Adrenal gland (tissue), 12 donors: ENCODE results near the gene DARS2. TPM values are rescaled to one million over a fixed set of nuclear protein-coding genes. Genes with fewer than 3 reads are reported as not detected.

Experiments used
- DNase-seq, 7 donors: peaks; one replicate each; pipeline ENCODE4 v3.0.0-alpha.2; 2019 to 2020
- H3K27ac ChIP-seq, 5 donors: fragments of 200-600 bp; sonication (generic) in 4 of 5; 1 replicate in 3 of 5; 2 replicates in 2 of 5; pipeline versions ENCODE4 v1.5.1 to v1.8.0; 2016 to 2020; ENCODE audit warnings: mild to moderate bottlenecking in 1 of 5
- H3K27me3 ChIP-seq: fragments of 200-600 bp; 2 replicates; pipeline ENCODE4 v1.8.0; 2021
- H3K36me3 ChIP-seq, 2 donors: fragments of 200-600 bp; replicated peaks in 1 of 2; 1 replicate in 1 of 2; 2 replicates in 1 of 2; pipeline versions ENCODE4 v1.5.1 to v1.8.0; 2018 to 2022
- H3K4me1 ChIP-seq, 2 donors: fragments of 200-600 bp; replicated peaks in 1 of 2; 1 replicate in 1 of 2; 2 replicates in 1 of 2; pipeline versions ENCODE4 v1.5.1 to v1.8.0; 2018 to 2021
- H3K4me3 ChIP-seq, 4 donors: fragments of 200-600 bp; sonication (generic) in 3 of 4; one replicate each; pipeline ENCODE4 v1.5.1; 2016 to 2018
- H3K9me3 ChIP-seq, 3 donors: fragments of 200-600 bp; sonication (generic) in 1 of 3; replicated peaks in 1 of 3; 1 replicate in 2 of 3; 2 replicates in 1 of 3; pipeline versions ENCODE4 v1.5.1 to v1.8.0; 2016 to 2021
- CTCF ChIP-seq, 6 experiments: fragments of 450-650 bp in 4 of 6; fragments of 200-600 bp in 2 of 6; sonication (generic) in 1 of 6; IDR thresholded peaks; 1 replicate in 5 of 6; 2 replicates in 1 of 6; pipeline versions ENCODE4 v1.5.1 to v1.8.0; 2016 to 2021; ENCODE audit warnings: antibody characterized with exemption in 6 of 6, mild to moderate bottlenecking in 2 of 6, moderate library complexity in 1 of 6
- POLR2A ChIP-seq, 2 donors: fragments of 450-650 bp; IDR thresholded peaks; one replicate each; pipeline ENCODE4 v1.6.1; 2017; ENCODE audit warnings: antibody characterized with exemption in 2 of 2, mild to moderate bottlenecking in 2 of 2, moderate library complexity in 1 of 2
- WGBS, 4 donors: extraction: QIAGEN DNeasy Blood & Tissue Kit in 2 of 4; methylation state at CpG; one replicate each; pipeline versions ENCODE4 v1.1.5 to v1.1.7; 2013 to 2017; 5-methylcytosine and 5-hydroxymethylcytosine counted together
- intact Hi-C, 2 donors: fragments of 100-400 bp; cut with DNase I; formaldehyde crosslinking; loops; one replicate each; pipeline versions ENCODE4 v1.14.1 to v1.15.0; 2022 to 2023
- polyA plus RNA-seq, 3 donors: library from polyadenylated mRNA; stranded (reverse); fragments of 200-250 nt in 2 of 3; fragments of 350-450 nt in 1 of 3; fragmentation: Illumina TruSeq in 1 of 3; extraction: RNeasy Lipid Tissue Mini Kit (QIAGEN cat#74804) in 1 of 3; gene quantifications; one replicate each; pipeline ENCODE4 v1.2.3, GENCODE V29; 2013 to 2014
- total RNA-seq, 9 donors: library from RNA; depleted of rRNA in 4 of 9; stranded (reverse); fragments of >200 nt in 4 of 9; fragments of 120-200 nt in 1 of 9; fragmentation: NEBNext Ultra II Directional in 1 of 9; extraction: Animal tissue kit (Norgen Biotek cat#: 25700) in 1 of 9; gene quantifications; one replicate each; pipeline versions ENCODE4 v1.1.0 to v1.2.4, GENCODE V29; 2013 to 2023
- donor health status: healthy with polysubstance abuse.
- donor health status: Bipolar disorder and iron deficiency.
- donor health status: DM: yes; HTN: yes; CAD: no.
- donor health status: DM: no; HTN: no; CAD: no.
- donor health status: DM: no; HTN: no; CAD: no.
- donor health status: DM: yes; HTN: yes; CAD: no.

Gene DARS2
- total and polyA plus RNA-seq, 12 donors: 6.2 to 35.1 (median 25.1) TPM

GRCh38 chr1:173886746-173887611 lies 62.5 kb downstream of the DARS2 start:
- no peaks in the 10 kb centered on the region for H3K9me3 ChIP-seq
- H3K4me3 ChIP-seq: no peak overlapping the region
- no peak for TF ChIP-seq CTCF (IDR thresholded peaks at IDR 0.05)
- no peak for TF ChIP-seq POLR2A (IDR thresholded peaks at IDR 0.05)
- H3K27ac ChIP-seq: no peak overlapping the region
- 80 to 89% (median 86%) methylated on average over 4 of the region's 4 CpGs for WGBS, 4 donors
- peaks cover 0 to 14% of the 10 kb centered on the region in 2 donors for H3K36me3 ChIP-seq
- DNase-seq: no peak
- no peaks in the 10 kb centered on the region for H3K27me3 ChIP-seq
- intact Hi-C loops: no loop called here
- no peaks in the 10 kb centered on the region for H3K4me1 ChIP-seq

- no peak for TF ChIP-seq POLR2A (IDR thresholded peaks at IDR 0.05)
- no peak for TF ChIP-seq CTCF (IDR thresholded peaks at IDR 0.05)
- no peaks in the 10 kb centered on the region for H3K27me3 ChIP-seq
- H3K4me3 ChIP-seq: no peak overlapping the region
- intact Hi-C loops: no loop called here
- DNase-seq: no peak
- 94 to 99% (median 97%) methylated on average over 2 of the region's 2 CpGs for WGBS, 4 donors
- no peak overlapping the region for H3K27ac ChIP-seq
- H3K9me3 ChIP-seq: no peaks in the 10 kb centered on the region
- peaks cover 0 to 14% of the 10 kb centered on the region in 2 donors for H3K36me3 ChIP-seq
- H3K4me1 ChIP-seq: no peaks in the 10 kb centered on the region
Measured at GRCh38 chr1:173887627-173888026, 63.2 kb downstream of the DARS2 start.

- H3K27ac ChIP-seq: no peak overlapping the region
- H3K4me1 ChIP-seq: no peaks in the 10 kb centered on the region
- H3K4me3 ChIP-seq: no peak overlapping the region
- H3K27me3 ChIP-seq: no peaks in the 10 kb centered on the region
- TF ChIP-seq CTCF (IDR thresholded peaks at IDR 0.05): no peak
- TF ChIP-seq POLR2A (IDR thresholded peaks at IDR 0.05): no peak
- intact Hi-C loops: no loop called here
- H3K36me3 ChIP-seq: peaks cover 0 to 14% of the 10 kb centered on the region in 2 donors
- DNase-seq: no peak
- H3K9me3 ChIP-seq: no peaks in the 10 kb centered on the region
Measured at GRCh38 chr1:173888749-173889148, 64.3 kb downstream of the DARS2 start.

- intact Hi-C loops: no loop called here
- TF ChIP-seq CTCF (IDR thresholded peaks at IDR 0.05): no peak
- no peak for TF ChIP-seq POLR2A (IDR thresholded peaks at IDR 0.05)
- no peak for DNase-seq
- Histone ChIP-seq H3K27me3 (no peaks in the 10 kb centered on the region), H3K4me1 (no peaks in the 10 kb centered on the region), H3K9me3 (no peaks in the 10 kb centered on the region), H3K36me3 (peaks cover 0 to 14% of the 10 kb centered on the region in 2 donors), H3K4me3 (no peak overlapping the region), H3K27ac (no peak overlapping the region)
- whole genome bisulfite sequencing, 4 donors: 93 to 100% (median 99%) methylated on average over 2 of the region's 2 CpGs
Measured at GRCh38 chr1:173889885-173890284, 65.4 kb downstream of the DARS2 start.
